Stimulated activated naive CD4-positive, alpha-beta T cell (primary cell): ENCODE measurements around the gene TAS2R1.

Experiments used
- DNase-seq, 6 experiments: peaks; one replicate each; lab custom pipeline; 2025; lab: John Stamatoyannopoulos, UW

The TAS2R1 gene

DNA sequence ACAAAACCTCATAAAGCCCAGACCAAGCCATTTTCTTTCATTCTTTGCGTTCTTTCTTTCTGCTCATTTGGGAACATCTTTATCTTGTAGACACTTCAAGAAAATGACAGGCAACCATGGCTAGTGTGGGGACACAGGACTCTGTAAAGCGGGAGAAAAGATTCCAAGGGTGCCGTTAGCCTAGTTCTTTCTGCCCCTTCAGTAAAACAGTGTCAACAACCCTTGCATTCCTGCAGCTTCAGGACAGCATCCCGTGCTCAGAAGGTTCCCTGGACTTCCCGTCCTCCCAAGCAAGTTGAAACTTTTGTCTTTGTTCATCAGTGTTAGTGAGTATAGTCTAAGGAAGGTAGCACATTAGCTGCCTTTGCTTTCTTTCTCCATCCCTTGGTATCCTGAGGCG, 41.9 kb downstream of the TAS2R1 start:
- DNase-seq = no peak

DNA sequence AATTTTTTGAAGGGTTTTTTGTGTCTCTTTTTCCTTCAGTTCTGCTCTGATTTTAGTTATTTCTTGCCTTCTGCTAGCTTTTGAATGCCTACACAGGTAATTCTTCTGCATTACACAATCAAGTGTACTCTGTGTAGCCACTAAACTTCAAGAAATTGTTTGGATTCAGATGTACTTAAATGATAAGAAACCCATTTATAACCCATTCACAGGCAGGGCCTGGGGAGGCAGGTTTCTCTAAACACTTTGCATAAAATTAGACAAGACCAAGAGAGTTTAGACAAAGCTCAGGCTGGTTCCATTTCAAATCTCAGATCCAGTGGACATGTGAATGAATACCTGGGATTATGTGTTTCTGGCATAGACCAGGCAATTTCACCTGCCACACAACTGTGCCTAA, 43.0 kb downstream of the TAS2R1 start:
- no peak for DNase-seq

DNA sequence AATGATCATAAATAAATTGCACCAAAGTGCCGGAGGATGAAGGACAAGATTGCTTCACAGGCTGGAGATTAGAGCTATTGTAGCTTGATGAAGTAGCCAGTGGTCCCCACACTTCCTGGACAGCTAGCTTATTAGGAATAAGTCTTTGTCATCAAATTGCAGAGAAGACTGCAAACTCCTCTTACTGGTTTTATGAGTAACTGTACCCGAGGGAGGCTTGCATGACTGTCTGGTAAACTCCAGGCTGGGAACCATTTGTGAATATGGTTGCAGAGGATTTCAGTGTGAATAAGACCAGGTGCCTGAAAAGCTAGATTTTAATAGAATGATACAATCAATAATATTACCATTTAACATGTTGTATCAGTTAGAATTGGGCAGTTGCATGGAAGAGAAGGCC, 47.7 kb downstream of the TAS2R1 start:
- no peak for DNase-seq
